ENCODE measurements around the gene ABL2. TPM values are rescaled to one million over a fixed set of nuclear protein-coding genes. Genes with fewer than 3 reads are reported as not detected.

The ABL2 gene
- total and polyA plus RNA-seq, 7 donors, result 1.2 to 32.6 (median 10.3) TPM

GRCh38 chr1:179066471-179066870 lies 163.0 kb downstream of the ABL2 start:
- Histone ChIP-seq H3K9me3 (no peaks in the 10 kb centered on the region), H3K27me3 (no peaks in the 10 kb centered on the region), H3K36me3 (peaks cover 0 to 68% (median 25%) of the 10 kb centered on the region in 4 donors), H3K27ac (no peak overlapping the region), H3K4me3 (no peak overlapping the region), H3K4me1 (no peaks in the 10 kb centered on the region)
- no peak for TF ChIP-seq POLR2AphosphoS5 (IDR thresholded peaks at IDR 0.05)
- TF ChIP-seq CTCF (IDR thresholded peaks at IDR 0.05), result no peak
- TF ChIP-seq EP300 (IDR thresholded peaks at IDR 0.05), result no peak
- TF ChIP-seq POLR2A (IDR thresholded peaks at IDR 0.05), result no peak
- intact Hi-C loops (cut with DNase I), result no loop called here
- 98% methylated on average over 4 of the region's 4 CpGs for WGBS, 2 donors
- DNase-seq, result no peak

GRCh38 chr1:179061360-179062282 lies 167.9 kb downstream of the ABL2 start:
- H3K27ac ChIP-seq, result peak overlapping the region in 1 of 4 donors; percentile 10
- no peak overlapping the region for H3K4me3 ChIP-seq
- 94 to 97% methylated on average over 8 of the region's 8 CpGs for WGBS, 2 donors
- DNase-seq, result no peak
- H3K4me1 ChIP-seq, result peaks cover 0 to 13% (median 9%) of the 10 kb centered on the region in 4 donors
- no peaks in the 10 kb centered on the region for H3K27me3 ChIP-seq
- H3K36me3 ChIP-seq, result peaks cover 0 to 30% (median 14%) of the 10 kb centered on the region in 4 donors
- intact Hi-C loops (cut with DNase I), result no loop called here
- no peaks in the 10 kb centered on the region for H3K9me3 ChIP-seq
- TF ChIP-seq EP300 (IDR thresholded peaks at IDR 0.05) (no peak), POLR2AphosphoS5 (IDR thresholded peaks at IDR 0.05) (no peak), CTCF (IDR thresholded peaks at IDR 0.05) (no peak), POLR2A (IDR thresholded peaks at IDR 0.05) (no peak)

- Histone ChIP-seq H3K4me1 (peaks cover 0 to 13% (median 9%) of the 10 kb centered on the region in 4 donors), H3K27me3 (no peaks in the 10 kb centered on the region), H3K27ac (peak overlapping the region in 1 of 4 donors; percentile 11), H3K9me3 (no peaks in the 10 kb centered on the region), H3K36me3 (peaks cover 0 to 24% (median under 1%) of the 10 kb centered on the region in 4 donors), H3K4me3 (no peak overlapping the region)
- intact Hi-C loops (cut with DNase I), result no loop called here
- DNase-seq, result no peak
- TF ChIP-seq EP300 (IDR thresholded peaks at IDR 0.05), result no peak
- TF ChIP-seq POLR2A (IDR thresholded peaks at IDR 0.05), result no peak
- no peak for TF ChIP-seq CTCF (IDR thresholded peaks at IDR 0.05)
- no peak for TF ChIP-seq POLR2AphosphoS5 (IDR thresholded peaks at IDR 0.05)
- WGBS, 2 donors, result 96 to 98% methylated on average over 3 of the region's 3 CpGs
Measured at GRCh38 chr1:179058487-179059483, 170.7 kb downstream of the ABL2 start.

- Histone ChIP-seq H3K9me3 (no peaks in the 10 kb centered on the region), H3K36me3 (peaks cover 0 to 27% (median 0%) of the 10 kb centered on the region in 4 donors), H3K4me1 (peaks cover 0 to 13% (median 9%) of the 10 kb centered on the region in 4 donors), H3K27me3 (no peaks in the 10 kb centered on the region), H3K27ac (no peak overlapping the region), H3K4me3 (no peak overlapping the region)
- DNase-seq, result no peak
- intact Hi-C loops (cut with DNase I), result no loop called here
- WGBS, 2 donors, result 95 to 97% methylated on average over 2 of the region's 2 CpGs
- TF ChIP-seq POLR2A (IDR thresholded peaks at IDR 0.05) (no peak), EP300 (IDR thresholded peaks at IDR 0.05) (no peak), CTCF (IDR thresholded peaks at IDR 0.05) (no peak)
Measured at GRCh38 chr1:179055937-179056336, 173.5 kb downstream of the ABL2 start.
